ENCODE data around the gene IL10RA. TPM values are rescaled to one million over a fixed set of nuclear protein-coding genes. Genes with fewer than 3 reads are reported as not detected.
"Not testable (repeated sequence)": the region's sequence is repeated elsewhere in the genome, so short reads cannot be mapped to it uniquely, and the experiment has no call there.

IL10RA gene
- polyA plus RNA-seq (ENCODE audit: insufficient read length): 6.3 TPM

GRCh38 chr11:117985953-117986887, at the start of gene IL10RA:
Gene IL10RA, plus strand, starts transcription at chr11:117986394. Its CDS starts 74 bp downstream, at chr11:117986468.
- peak; percentile 77 for DNase-seq

GRCh38 chr11:117936973-117937372, 49.2 kb upstream of the IL10RA start:
- no peak for DNase-seq

- no peak for DNase-seq
Observed at GRCh38 chr11:117940736-117941135, 45.5 kb upstream of the IL10RA start.

GRCh38 chr11:117941163-117941707, 45.0 kb upstream of the IL10RA start:
- DNase-seq: no peak

GRCh38 chr11:117941976-117942654, 44.1 kb upstream of the IL10RA start:
- no peak for DNase-seq

- DNase-seq: no peak
Observed at GRCh38 chr11:117944554-117944953, 41.6 kb upstream of the IL10RA start.

- DNase-seq: no peak
Observed at GRCh38 chr11:117945047-117945810, 41.0 kb upstream of the IL10RA start.

GRCh38 chr11:117946156-117946841, 39.9 kb upstream of the IL10RA start:
- no peak for DNase-seq

- peak; percentile 88 for DNase-seq
Observed at GRCh38 chr11:117946842-117947526, 39.2 kb upstream of the IL10RA start.

GRCh38 chr11:117947751-117948150, 38.4 kb upstream of the IL10RA start:
- not testable (repeated sequence) for DNase-seq

GRCh38 chr11:117948466-117948865, 37.7 kb upstream of the IL10RA start:
- DNase-seq: not testable (repeated sequence)

- DNase-seq: no peak
Observed at GRCh38 chr11:117949062-117949461, 37.1 kb upstream of the IL10RA start.

- no peak for DNase-seq
Observed at GRCh38 chr11:117950301-117950700, 35.9 kb upstream of the IL10RA start.

- DNase-seq: no peak
Observed at GRCh38 chr11:117950993-117951961, 34.9 kb upstream of the IL10RA start.

GRCh38 chr11:117953024-117953671, 33.0 kb upstream of the IL10RA start:
- DNase-seq: no peak

- no peak for DNase-seq
Observed at GRCh38 chr11:117958949-117959348, 27.2 kb upstream of the IL10RA start.

- DNase-seq: no peak
Observed at GRCh38 chr11:117959438-117960149, 26.6 kb upstream of the IL10RA start.

- DNase-seq: no peak
Observed at GRCh38 chr11:117960406-117960805, 25.8 kb upstream of the IL10RA start.

GRCh38 chr11:117961896-117962295, 24.3 kb upstream of the IL10RA start:
- DNase-seq: no peak

Data from hindlimb muscle (tissue), 1 donor.